RWPE1 (cell line): ENCODE data around the gene GRID2.

Source experiments
- CTCF ChIA-PET: fragments of 350-600 bp; sonication (Branson Sonifier 250); formaldehyde crosslinking; extraction: SDS; loops from one replicate; lab custom pipeline; 2021; lab: Yijun Ruan, JAX
- POLR2A ChIA-PET: fragments of 400-600 bp; formaldehyde crosslinking; extraction: SDS; loops from one replicate; lab custom pipeline; 2020; ENCODE audit warnings: antibody characterized with exemption; ENCODE audit not compliant: low non-redundant PET; lab: Yijun Ruan, JAX
- DNase-seq: peaks from one replicate; pipeline ENCODE4 v3.0.0; 2012; ENCODE audit warnings: low spot score
- H3K27ac ChIP-seq: fragments of 450-650 bp; 2 replicates; pipeline ENCODE4 v1.5.1; 2017
- TF ChIP-seq, protein P1 (sequence below): fragments of 450-650 bp; conservative IDR thresholded peaks from 2 replicates; pipeline ENCODE4 v1.5.1; 2017; ENCODE audit warnings: low read depth, mild to moderate bottlenecking

GRID2 gene

DNA sequence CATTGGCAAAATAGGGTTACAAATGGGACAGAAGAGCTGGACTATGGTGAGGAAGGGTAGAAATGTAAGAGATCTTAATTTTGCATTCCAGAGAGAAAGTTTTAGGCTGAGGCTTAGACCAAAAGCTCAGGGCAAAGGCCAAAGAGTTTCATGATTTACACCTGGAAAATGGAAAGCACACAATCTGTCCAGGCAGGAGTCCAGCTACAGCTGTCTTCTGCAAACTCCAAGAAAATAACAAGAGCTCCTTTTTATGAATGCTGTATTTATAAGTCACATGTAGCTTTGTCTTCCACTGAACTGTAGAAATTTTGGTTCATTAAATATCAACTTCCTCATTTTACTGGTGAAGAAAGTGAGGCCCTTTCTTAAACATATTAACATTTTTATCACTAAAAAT, 1236.8 kb downstream of the GRID2 start:
- DNase-seq = no peak
- TF ChIP-seq, protein P1, sequence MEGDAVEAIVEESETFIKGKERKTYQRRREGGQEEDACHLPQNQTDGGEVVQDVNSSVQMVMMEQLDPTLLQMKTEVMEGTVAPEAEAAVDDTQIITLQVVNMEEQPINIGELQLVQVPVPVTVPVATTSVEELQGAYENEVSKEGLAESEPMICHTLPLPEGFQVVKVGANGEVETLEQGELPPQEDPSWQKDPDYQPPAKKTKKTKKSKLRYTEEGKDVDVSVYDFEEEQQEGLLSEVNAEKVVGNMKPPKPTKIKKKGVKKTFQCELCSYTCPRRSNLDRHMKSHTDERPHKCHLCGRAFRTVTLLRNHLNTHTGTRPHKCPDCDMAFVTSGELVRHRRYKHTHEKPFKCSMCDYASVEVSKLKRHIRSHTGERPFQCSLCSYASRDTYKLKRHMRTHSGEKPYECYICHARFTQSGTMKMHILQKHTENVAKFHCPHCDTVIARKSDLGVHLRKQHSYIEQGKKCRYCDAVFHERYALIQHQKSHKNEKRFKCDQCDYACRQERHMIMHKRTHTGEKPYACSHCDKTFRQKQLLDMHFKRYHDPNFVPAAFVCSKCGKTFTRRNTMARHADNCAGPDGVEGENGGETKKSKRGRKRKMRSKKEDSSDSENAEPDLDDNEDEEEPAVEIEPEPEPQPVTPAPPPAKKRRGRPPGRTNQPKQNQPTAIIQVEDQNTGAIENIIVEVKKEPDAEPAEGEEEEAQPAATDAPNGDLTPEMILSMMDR = no peak
- CTCF ChIA-PET = interaction anchor here (0.6 kb wide), 3 partner anchors 361 to 513 kb away, joined by 3 read pairs; no protein-coding TSS in a partner anchor
- no peak overlapping the region for H3K27ac ChIP-seq
- POLR2A ChIA-PET = no interaction called here

DNA sequence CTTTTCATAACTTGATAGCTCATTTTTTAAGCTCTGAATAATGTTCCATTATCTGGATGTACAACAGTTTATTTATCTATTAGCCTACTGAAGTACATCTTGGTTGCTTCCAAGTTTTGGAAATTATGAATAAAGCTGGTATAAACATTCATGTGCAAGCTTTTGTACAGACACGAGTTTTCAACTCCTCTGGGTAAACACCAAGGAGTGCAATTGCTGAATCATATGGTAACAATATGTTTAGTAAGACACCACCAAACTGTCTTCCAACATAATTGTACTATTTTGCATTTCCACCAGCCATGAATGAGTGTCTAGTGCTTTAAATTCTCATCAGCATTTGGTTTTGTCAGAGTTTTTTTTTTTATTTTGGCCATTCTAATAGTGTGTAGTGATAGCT, 1258.1 kb downstream of the GRID2 start:
- no peak for DNase-seq
- ChIA-PET CTCF (no interaction called here), POLR2A (no interaction called here)
- H3K27ac ChIP-seq = no peak overlapping the region
- TF ChIP-seq, protein P1 = no peak

- DNase-seq = no peak
- CTCF ChIA-PET = interaction anchor here (0.7 kb wide), 1 partner anchor 91 kb away, joined by 3 read pairs; no protein-coding TSS in a partner anchor
- no peak overlapping the region for H3K27ac ChIP-seq
- TF ChIP-seq, protein P1 = no peak
- POLR2A ChIA-PET = no interaction called here
Observed at GRCh38 chr4:93568758-93569157, 1265.0 kb downstream of the GRID2 start.

DNA sequence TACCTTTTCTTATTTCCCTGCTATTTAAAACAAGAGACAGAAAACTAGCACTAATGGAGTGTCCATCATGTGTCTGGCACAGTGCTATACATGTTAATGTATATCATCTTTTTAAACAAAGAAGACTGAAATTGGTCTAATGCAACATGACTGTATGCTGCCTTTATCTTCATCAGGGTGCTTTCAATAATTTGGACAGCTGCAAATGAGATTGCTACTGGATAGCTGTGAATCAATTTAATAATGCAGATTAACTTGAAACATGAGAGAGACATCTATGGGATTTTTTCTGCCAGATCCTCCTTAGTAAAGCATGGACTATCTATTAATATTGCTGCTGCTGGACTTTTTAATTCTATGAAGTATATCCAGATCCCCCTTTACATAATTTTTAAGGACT, 1269.5 kb downstream of the GRID2 start:
- POLR2A ChIA-PET = no interaction called here
- CTCF ChIA-PET = no interaction called here
- TF ChIP-seq, protein P1 = no peak
- H3K27ac ChIP-seq = no peak overlapping the region
- no peak for DNase-seq

GRCh38 chr4:93578942-93579341, 1275.2 kb downstream of the GRID2 start:
- POLR2A ChIA-PET = no interaction called here
- CTCF ChIA-PET = no interaction called here
- TF ChIP-seq, protein P1 = no peak
- no peak overlapping the region for H3K27ac ChIP-seq
- no peak for DNase-seq

DNA sequence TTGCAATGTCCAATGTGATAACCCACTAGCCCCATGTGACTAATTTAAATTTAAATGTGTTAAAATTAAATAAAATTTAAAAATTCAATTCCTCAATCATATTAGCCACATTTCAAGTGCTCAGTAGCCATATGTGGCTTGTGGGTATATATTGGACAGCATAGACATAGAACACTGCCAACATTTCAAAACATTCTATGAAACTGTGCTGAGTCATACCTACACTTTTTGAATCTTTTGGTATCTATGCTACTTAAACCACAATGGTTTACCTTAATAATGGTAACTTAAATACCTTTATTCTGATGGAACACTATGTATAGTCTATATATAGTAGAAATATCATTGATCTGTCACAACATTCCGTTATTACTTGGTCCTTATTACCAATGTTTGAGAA, 1301.4 kb downstream of the GRID2 start:
- H3K27ac ChIP-seq = no peak overlapping the region
- ChIA-PET POLR2A (no interaction called here), CTCF (no interaction called here)
- TF ChIP-seq, protein P1 = no peak
- DNase-seq = no peak
